B cell (primary cell): ENCODE data around the gene CHKB. TPM values are rescaled to one million over a fixed set of nuclear protein-coding genes. Genes with fewer than 3 reads are reported as not detected.
A peak's percentile ranks its signal among the peaks of the same experiment; 100 is the strongest.
"Not testable (repeated sequence)": the region's sequence is repeated elsewhere in the genome, so short reads cannot be mapped to it uniquely, and the experiment has no call there.

ENCODE experiments used
- ATAC-seq: fragments of 200-7000 bp; cut with Tn5 transposase; one replicate; pipeline ENCODE4 v1.10.0; 2021; ENCODE audit warnings: low read depth, mild to moderate bottlenecking, moderate number of reproducible peaks, moderate library complexity
- CTCF ChIA-PET: fragments of 350-600 bp; sonication (Branson Sonifier 250); formaldehyde crosslinking; loops from one replicate; lab custom pipeline; 2021; ENCODE audit warnings: antibody characterized with exemption, inconsistent platforms; lab: Charles Lee
- POLR2A ChIA-PET: fragments of 350-600 bp; sonication (Branson Sonifier 250); formaldehyde crosslinking; loops from one replicate; lab custom pipeline; 2021; ENCODE audit warnings: antibody characterized with exemption; lab: Charles Lee
- DNase-seq: peaks from one replicate; pipeline ENCODE4 v3.0.0; 2013
- H2AFZ ChIP-seq: 2 replicates; pipeline ENCODE4 v1.6.1; 2012; ENCODE audit warnings: mild to moderate bottlenecking, low read depth, low read length; ENCODE audit not compliant: insufficient read depth, poor library complexity, severe bottlenecking
- H3K27ac ChIP-seq, 2 donors: 1 replicate in 1 of 2; 2 replicates in 1 of 2; pipeline ENCODE4 v1.5.1; 2012 to 2013; ENCODE audit warnings: low read length in 2 of 2, mild to moderate bottlenecking in 2 of 2, moderate library complexity in 1 of 2
- H3K27me3 ChIP-seq, 4 experiments: fragments of 200-600 bp in 1 of 4; sonication (generic) in 1 of 4; replicated peaks in 1 of 4; 1 replicate in 2 of 4; 2 replicates in 2 of 4; pipeline versions ENCODE4 v1.6.1 to v1.7.0; 2013 to 2016; ENCODE audit warnings: low read length in 3 of 4, mild to moderate bottlenecking in 2 of 4, mixed read lengths in 1 of 4, moderate library complexity in 1 of 4; ENCODE audit not compliant: insufficient read depth in 4 of 4, control insufficient read depth in 3 of 4; ENCODE audit errors: control extremely low read depth in 1 of 4
- H3K36me3 ChIP-seq, 2 experiments: replicated peaks in 1 of 2; 1 replicate in 1 of 2; 2 replicates in 1 of 2; pipeline versions ENCODE4 v1.6.1 to v1.7.1; 2013; ENCODE audit warnings: low read length in 1 of 2; ENCODE audit not compliant: insufficient read depth in 2 of 2, control insufficient read depth in 1 of 2; ENCODE audit errors: control extremely low read depth in 1 of 2, extremely low read depth in 1 of 2
- H3K4me1 ChIP-seq, 2 donors: fragments of 200-600 bp in 1 of 2; sonication (generic) in 1 of 2; 1 replicate in 1 of 2; 2 replicates in 1 of 2; pipeline versions ENCODE4 v1.5.1 to v1.6.1; 2013 to 2017; ENCODE audit warnings: low read length in 2 of 2; ENCODE audit not compliant: control insufficient read depth in 2 of 2, insufficient read depth in 2 of 2
- H3K4me2 ChIP-seq: replicated peaks from 2 replicates; pipeline ENCODE3; 2012; ENCODE audit warnings: mild to moderate bottlenecking, low read depth, low read length; ENCODE audit not compliant: poor library complexity, severe bottlenecking
- H3K4me3 ChIP-seq, 5 experiments: fragments of 200-600 bp in 1 of 5; sonication (generic) in 1 of 5; 1 replicate in 3 of 5; 2 replicates in 2 of 5; pipeline versions ENCODE4 v1.5.1 to v1.7.0; 2011 to 2016; ENCODE audit warnings: low read length in 4 of 5, mild to moderate bottlenecking in 4 of 5, low read depth in 2 of 5, control low read depth in 1 of 5, moderate library complexity in 1 of 5; ENCODE audit not compliant: insufficient read depth in 1 of 5; ENCODE audit errors: control extremely low read depth in 1 of 5, extremely low read depth in 1 of 5
- H3K79me2 ChIP-seq: fragments of 200-600 bp; sonication (generic); one replicate; pipeline ENCODE4 v1.6.0; 2016; ENCODE audit warnings: low read length; ENCODE audit not compliant: control insufficient read depth, insufficient read depth
- H3K9ac ChIP-seq: fragments of 200-600 bp; sonication (generic); 2 replicates; pipeline ENCODE4 v1.6.1; 2017; ENCODE audit warnings: mild to moderate bottlenecking, low read length, moderate library complexity
- H3K9me3 ChIP-seq, 3 donors: one replicate each; pipeline versions ENCODE4 v1.6.1 to v1.7.1; 2013; ENCODE audit warnings: low read length in 2 of 3; ENCODE audit not compliant: control insufficient read depth in 2 of 3, insufficient read depth in 1 of 3; ENCODE audit errors: control extremely low read depth in 1 of 3
- H4K20me1 ChIP-seq: 2 replicates; pipeline ENCODE4 v1.6.0; 2012; ENCODE audit warnings: mild to moderate bottlenecking, low read length; ENCODE audit not compliant: insufficient read depth, control insufficient read depth, poor library complexity, severe bottlenecking
- H3K27ac Mint-ChIP-seq: one replicate; pipeline ENCODE4 v1.8.0; 2021; ENCODE audit warnings: mixed read lengths
- H3K27me3 Mint-ChIP-seq: one replicate; pipeline ENCODE4 v1.8.0; 2021; ENCODE audit warnings: mixed read lengths
- H3K4me1 Mint-ChIP-seq: one replicate; pipeline ENCODE4 v1.8.0; 2021; ENCODE audit warnings: mixed read lengths
- H3K4me3 Mint-ChIP-seq: one replicate; pipeline ENCODE4 v1.8.0; 2021; ENCODE audit warnings: mixed read lengths
- H3K9me3 Mint-ChIP-seq: one replicate; pipeline ENCODE4 v1.8.0; 2022; ENCODE audit warnings: mixed read lengths; ENCODE audit not compliant: insufficient read depth
- CTCF ChIP-seq: fragments of 200-600 bp; IDR thresholded peaks from one replicate; pipeline ENCODE4 v1.8.0; 2022; ENCODE audit warnings: antibody characterized with exemption, mild to moderate bottlenecking
- EZH2 ChIP-seq: IDR thresholded peaks from 2 replicates; pipeline ENCODE4 v1.6.1; 2012; ENCODE audit warnings: borderline replicate concordance, low read depth, mild to moderate bottlenecking, moderate library complexity, low read length; ENCODE audit not compliant: insufficient read depth, poor library complexity, severe bottlenecking
- WGBS: methylation state at CpG from one replicate; pipeline ENCODE4 v1.1.5; 2013; ENCODE audit warnings: missing lambda C conversion rate; ENCODE audit not compliant: insufficient coverage; 5-methylcytosine and 5-hydroxymethylcytosine counted together
- intact Hi-C: fragments of 100-400 bp; cut with micrococcal nuclease; formaldehyde crosslinking; loops from one replicate; pipeline ENCODE4 v1.10.0; 2022
- polyA plus RNA-seq: library from polyadenylated mRNA; depleted of rRNA; stranded (reverse); fragments of >200 nt; gene quantifications from 2 replicates; pipeline ENCODE4 v1.2.3, GENCODE V29; 2012
- total RNA-seq, 2 donors: library from RNA; stranded (reverse); fragments of 120-200 nt in 1 of 2; gene quantifications; 1 replicate in 1 of 2; 2 replicates in 1 of 2; pipeline versions ENCODE4 v1.2.3 to v1.2.4, GENCODE V29; 2013 to 2022

Gene CHKB
- total and polyA plus RNA-seq, 2 donors (not counting 1 experiment from before 2014, with no cell fraction given), result 238 to 309 TPM

- H2AFZ ChIP-seq, result peak overlapping the region; percentile 53
These were observed 38.1 kb upstream of the CHKB start for GRCh38 chr22:50620593-50621355.

GRCh38 chr22:50614296-50614695 is 31.6 kb upstream of the CHKB start:
- H3K4me3 ChIP-seq, H3K9me3 ChIP-seq, H3K27ac ChIP-seq, H2AFZ ChIP-seq, H4K20me1 ChIP-seq, H3K27ac Mint-ChIP-seq, intact Hi-C loops, H3K9me3 Mint-ChIP-seq, H3K9ac ChIP-seq, DNase-seq, H3K36me3 ChIP-seq, H3K4me1 ChIP-seq, POLR2A ChIA-PET, ATAC-seq, H3K4me2 ChIP-seq, H3K4me1 Mint-ChIP-seq, H3K79me2 ChIP-seq, H3K4me3 Mint-ChIP-seq: not testable (repeated sequence)
- peaks cover 0 to 17% (median 0%) of the 10 kb centered on the region in 4 experiments for H3K27me3 ChIP-seq
- CTCF ChIA-PET, result interaction anchor here (0.6 kb wide), 2 partner anchors 115 to 405 kb away, joined by 3 read pairs; no protein-coding TSS in a partner anchor
- no CpG with 5 or more reads among the region's 3 CpGs for WGBS
- H3K27me3 Mint-ChIP-seq, result peaks cover 25% of the 10 kb centered on the region

More at GRCh38 chr22:50620593-50621355, 38.1 kb upstream of the CHKB start:
- Mint-ChIP-seq H3K27ac (peak overlapping the region; percentile 97), H3K4me1 (peaks cover 31% of the 10 kb centered on the region), H3K4me3 (peak overlapping the region; percentile 95), H3K9me3 (no peaks in the 10 kb centered on the region), H3K27me3 (no peaks in the 10 kb centered on the region)
- Histone ChIP-seq H3K4me1 (peaks cover 24 to 35% of the 10 kb centered on the region in 2 donors), H3K9ac (peak overlapping the region; percentile 79), H3K27me3 (no peaks in the 10 kb centered on the region), H3K4me3 (peak overlapping the region; percentile 46 to 79 (median 59)), H3K4me2 (peak overlapping the region; percentile 89), H4K20me1 (no peaks in the 10 kb centered on the region), H3K36me3 (no peaks in the 10 kb centered on the region), H3K9me3 (no peaks in the 10 kb centered on the region), H3K79me2 (no peaks in the 10 kb centered on the region), H3K27ac (peak overlapping the region; percentile 91 to 95)
- ATAC-seq, result peak; percentile 81
- WGBS, result 0% methylated on average over 19 of the region's 25 CpGs
- ChIA-PET CTCF (interaction anchor here (0.6 to 2.9 kb wide), 40 partner anchors 21 to 382 kb away, joined by 3 to 48 read pairs (median 5); partner anchors contain the start of genes HDAC10, KLHDC7B, LMF2 and NCAPH2), POLR2A (interaction anchor here (0.7 to 2.2 kb wide), 14 partner anchors 39 to 377 kb away, joined by 3 to 20 read pairs (median 8); partner anchors contain the start of genes CHKB, HDAC10, LMF2 and NCAPH2)
- TF ChIP-seq EZH2 (no peak), CTCF (peak; percentile 24)
- DNase-seq, result peak; percentile 94
- intact Hi-C loops, result loop anchor here (1.0 to 5.0 kb wide), 13 partner anchors 38 to 430 kb away; partner anchors contain the start of genes CHKB, KLHDC7B, MAPK11 and NCAPH2
